HEK293 (cell line): ENCODE data around the gene SOCS7.

Source experiments
- CTCF ChIA-PET: fragments of 350-600 bp; formaldehyde crosslinking; extraction: SDS; loops from one replicate; lab custom pipeline; 2021; ENCODE audit warnings: antibody characterized with exemption; lab: Yijun Ruan, JAX
- POLR2A ChIA-PET: fragments of 300-600 bp; formaldehyde crosslinking; extraction: SDS; loops from one replicate; lab custom pipeline; 2020; ENCODE audit warnings: antibody characterized with exemption, inconsistent platforms; lab: Yijun Ruan, JAX
- H3K27ac ChIP-seq: fragments of 200-500 bp; sonication (Bioruptor generic); 2 replicates; pipeline ENCODE4 v1.5.1; 2014; ENCODE audit warnings: low read depth, low read length, control low read depth, inconsistent platforms; ENCODE audit errors: extremely low read depth
- H3K36me3 ChIP-seq, 2 experiments: fragments of 200-500 bp in 1 of 2; sonication (Bioruptor generic) in 1 of 2; 1 replicate in 1 of 2; 2 replicates in 1 of 2; pipeline ENCODE4 v1.5.1; 2014 to 2017; ENCODE audit warnings: inconsistent platforms in 2 of 2, low read length in 2 of 2; ENCODE audit not compliant: control insufficient read depth in 2 of 2, insufficient read depth in 1 of 2
- H3K4me1 ChIP-seq: fragments of 200-500 bp; sonication (Bioruptor generic); 2 replicates; pipeline ENCODE4 v1.5.1; 2014; ENCODE audit warnings: mild to moderate bottlenecking, low read length, inconsistent platforms; ENCODE audit not compliant: control insufficient read depth, insufficient read depth
- H3K4me3 ChIP-seq: 2 replicates; pipeline ENCODE4 v1.5.1; 2011; ENCODE audit warnings: low read depth, mild to moderate bottlenecking, control low read depth, low read length, moderate library complexity
- H3K9me3 ChIP-seq: fragments of 200-500 bp; sonication (Bioruptor generic); 2 replicates; pipeline ENCODE4 v1.5.1; 2014; ENCODE audit warnings: low read depth, low read length, inconsistent platforms; ENCODE audit not compliant: control insufficient read depth, insufficient read depth
- EGR2 ChIP-seq: fragments of 450-650 bp; formaldehyde crosslinking; IDR thresholded peaks from 2 replicates; pipeline ENCODE4 v1.5.1; 2016; ENCODE audit warnings: low read depth, missing biosample characterization, missing genetic modification characterization
- PRDM1 ChIP-seq: fragments of 450-650 bp; formaldehyde crosslinking; IDR thresholded peaks from 2 replicates; pipeline ENCODE4; 2016; ENCODE audit warnings: missing biosample characterization, missing genetic modification characterization
- SCRT1 ChIP-seq: fragments of 450-650 bp; formaldehyde crosslinking; IDR thresholded peaks from 2 replicates; pipeline ENCODE4 v1.5.1; 2016; ENCODE audit warnings: missing biosample characterization, missing genetic modification characterization, borderline replicate concordance
- YY2 ChIP-seq: fragments of 450-650 bp; formaldehyde crosslinking; IDR thresholded peaks from 2 replicates; pipeline ENCODE4 v1.5.1; 2016; ENCODE audit warnings: missing biosample characterization, missing genetic modification characterization
- ZBTB26 ChIP-seq: fragments of 450-650 bp; formaldehyde crosslinking; optimal IDR thresholded peaks from 2 replicates; pipeline ENCODE3; 2016; ENCODE audit warnings: missing biosample characterization, mild to moderate bottlenecking, missing genetic modification characterization
- ZBTB44 ChIP-seq: fragments of 450-650 bp; IDR thresholded peaks from 2 replicates; pipeline ENCODE4 v1.5.1; 2018; ENCODE audit warnings: missing biosample characterization, mild to moderate bottlenecking, missing genetic modification characterization
- ZBTB48 ChIP-seq: fragments of 450-650 bp; formaldehyde crosslinking; IDR thresholded peaks from 2 replicates; pipeline ENCODE4 v1.5.1; 2016; ENCODE audit warnings: missing biosample characterization, missing genetic modification characterization
- ZNF10 ChIP-seq: fragments of 450-650 bp; formaldehyde crosslinking; IDR thresholded peaks from 2 replicates; pipeline ENCODE4 v1.5.1; 2017; ENCODE audit warnings: missing biosample characterization, missing genetic modification characterization
- ZNF146 ChIP-seq: fragments of 450-650 bp; formaldehyde crosslinking; IDR thresholded peaks from 2 replicates; pipeline ENCODE4 v1.5.1; 2016; ENCODE audit warnings: missing biosample characterization, missing genetic modification characterization
- ZNF155 ChIP-seq: fragments of 450-650 bp; formaldehyde crosslinking; IDR thresholded peaks from 2 replicates; pipeline ENCODE4 v1.5.1; 2016; ENCODE audit warnings: missing biosample characterization, missing genetic modification characterization
- ZNF23 ChIP-seq: fragments of 450-650 bp; formaldehyde crosslinking; IDR thresholded peaks from 2 replicates; pipeline ENCODE4 v1.5.1; 2016; ENCODE audit warnings: missing biosample characterization, missing genetic modification characterization, borderline replicate concordance
- ZNF354C ChIP-seq: fragments of 450-650 bp; formaldehyde crosslinking; IDR thresholded peaks from 2 replicates; pipeline ENCODE4 v1.5.1; 2016; ENCODE audit warnings: missing biosample characterization, missing genetic modification characterization, low read depth, borderline replicate concordance
- ZNF398 ChIP-seq: fragments of 450-650 bp; formaldehyde crosslinking; IDR thresholded peaks from 2 replicates; pipeline ENCODE4 v1.5.1; 2017; ENCODE audit warnings: missing biosample characterization, missing genetic modification characterization
- ZNF423 ChIP-seq: fragments of 450-650 bp; formaldehyde crosslinking; IDR thresholded peaks from 2 replicates; pipeline ENCODE4 v1.5.1; 2016; ENCODE audit warnings: missing biosample characterization, missing genetic modification characterization
- ZNF426 ChIP-seq: fragments of 450-650 bp; formaldehyde crosslinking; IDR thresholded peaks from 2 replicates; pipeline ENCODE4 v1.5.1; 2017; ENCODE audit warnings: missing biosample characterization, missing genetic modification characterization, mild to moderate bottlenecking, inconsistent platforms, moderate library complexity
- ZNF501 ChIP-seq: fragments of 450-650 bp; formaldehyde crosslinking; IDR thresholded peaks from 2 replicates; pipeline ENCODE4 v1.5.1; 2016; ENCODE audit warnings: missing biosample characterization, missing genetic modification characterization
- ZNF830 ChIP-seq: fragments of 450-650 bp; IDR thresholded peaks from 2 replicates; pipeline ENCODE4 v1.5.0; 2018; ENCODE audit warnings: missing biosample characterization, missing genetic modification characterization, low read depth, mild to moderate bottlenecking, moderate library complexity
- ZSCAN23 ChIP-seq: fragments of 450-650 bp; formaldehyde crosslinking; IDR thresholded peaks from 2 replicates; pipeline ENCODE4 v1.5.1; 2016; ENCODE audit warnings: missing biosample characterization, missing genetic modification characterization
- TF ChIP-seq, protein P1 (sequence below): fragments of 450-650 bp; formaldehyde crosslinking; IDR thresholded peaks from 2 replicates; pipeline ENCODE4 v1.5.1; 2016; ENCODE audit warnings: missing biosample characterization, missing genetic modification characterization
- TF ChIP-seq, protein P2 (sequence below): fragments of 450-650 bp; formaldehyde crosslinking; IDR thresholded peaks from 2 replicates; pipeline ENCODE4; 2016; ENCODE audit warnings: missing biosample characterization, missing genetic modification characterization

SOCS7 gene

DNA sequence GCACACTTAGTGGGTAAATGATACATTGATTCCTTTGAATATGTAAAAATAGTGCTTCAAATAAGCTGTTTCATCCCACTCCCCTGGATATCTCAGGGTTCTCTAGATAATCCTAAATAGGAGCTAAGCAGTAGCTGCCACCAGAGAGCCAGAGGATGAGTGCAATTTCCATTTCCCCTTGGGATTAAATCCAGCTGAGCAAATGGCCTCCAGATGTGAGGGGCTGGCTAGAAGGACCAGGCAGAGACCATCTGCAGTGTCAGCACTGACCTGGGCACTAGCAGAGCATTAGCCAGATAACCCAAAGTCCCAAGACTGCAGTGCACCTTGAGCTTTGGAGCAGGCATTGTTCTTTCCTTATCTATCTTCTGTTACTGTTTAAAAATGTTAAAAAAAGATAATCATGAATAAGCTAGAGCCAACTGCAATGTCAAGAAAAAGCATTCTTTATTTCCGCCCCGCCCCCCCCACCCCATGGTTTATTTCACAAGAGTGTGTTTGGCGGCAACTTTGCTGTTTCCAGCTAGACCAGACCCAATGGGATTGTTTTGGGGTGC, 27.4 kb upstream of the SOCS7 start:
- TF ChIP-seq ZBTB44 (tag by site-specific recombination) (no peak), SCRT1 (tag by site-specific recombination) (no peak), ZNF426 (tag by site-specific recombination) (no peak), ZNF10 (no peak), ZNF354C (tag by site-specific recombination) (no peak), ZBTB26 (no peak), ZNF830 (no peak), ZNF23 (no peak), ZBTB48 (tag by site-specific recombination) (no peak), ZSCAN23 (no peak)
- TF ChIP-seq, protein P1, sequence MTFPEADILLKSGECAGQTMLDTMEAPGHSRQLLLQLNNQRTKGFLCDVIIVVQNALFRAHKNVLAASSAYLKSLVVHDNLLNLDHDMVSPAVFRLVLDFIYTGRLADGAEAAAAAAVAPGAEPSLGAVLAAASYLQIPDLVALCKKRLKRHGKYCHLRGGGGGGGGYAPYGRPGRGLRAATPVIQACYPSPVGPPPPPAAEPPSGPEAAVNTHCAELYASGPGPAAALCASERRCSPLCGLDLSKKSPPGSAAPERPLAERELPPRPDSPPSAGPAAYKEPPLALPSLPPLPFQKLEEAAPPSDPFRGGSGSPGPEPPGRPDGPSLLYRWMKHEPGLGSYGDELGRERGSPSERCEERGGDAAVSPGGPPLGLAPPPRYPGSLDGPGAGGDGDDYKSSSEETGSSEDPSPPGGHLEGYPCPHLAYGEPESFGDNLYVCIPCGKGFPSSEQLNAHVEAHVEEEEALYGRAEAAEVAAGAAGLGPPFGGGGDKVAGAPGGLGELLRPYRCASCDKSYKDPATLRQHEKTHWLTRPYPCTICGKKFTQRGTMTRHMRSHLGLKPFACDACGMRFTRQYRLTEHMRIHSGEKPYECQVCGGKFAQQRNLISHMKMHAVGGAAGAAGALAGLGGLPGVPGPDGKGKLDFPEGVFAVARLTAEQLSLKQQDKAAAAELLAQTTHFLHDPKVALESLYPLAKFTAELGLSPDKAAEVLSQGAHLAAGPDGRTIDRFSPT (tag by site-specific recombination) = no peak
- peaks cover 4% of the 10 kb centered on the region for H3K4me1 ChIP-seq
- POLR2A ChIA-PET = interaction anchor here (0.9 to 1.8 kb wide), 4 partner anchors 9 to 18 kb away, joined by 4 to 8 read pairs (median 6); no protein-coding TSS in a partner anchor

GRCh38 chr17:38324772-38325171, 26.9 kb upstream of the SOCS7 start:
- H3K36me3 ChIP-seq = peaks cover 27 to 41% of the 10 kb centered on the region in 2 experiments
- peaks cover 4% of the 10 kb centered on the region for H3K4me1 ChIP-seq
- H3K9me3 ChIP-seq = no peaks in the 10 kb centered on the region
- ChIA-PET POLR2A (interaction anchor here (0.9 to 1.8 kb wide), 5 partner anchors 9 to 24 kb away, joined by 3 to 8 read pairs (median 5); no protein-coding TSS in a partner anchor), CTCF (interaction anchor here (0.7 to 6.4 kb wide), 7 partner anchors 9 to 157 kb away, joined by 3 to 124 read pairs (median 7); partner anchors contain the start of gene SOCS7)
- no peak overlapping the region for H3K27ac ChIP-seq
- no peak for TF ChIP-seq ZNF501
- 0 out of 2 replicates have a peak, but pooled peaks have one; percentile 36 for TF ChIP-seq PRDM1
- TF ChIP-seq EGR2 = no peak
- TF ChIP-seq ZNF155 (tag by site-specific recombination) = no peak
- H3K4me3 ChIP-seq = no peak overlapping the region

More for the DNA sequence above, 27.4 kb upstream of the SOCS7 start:
- H3K4me3 ChIP-seq = no peak overlapping the region
- H3K9me3 ChIP-seq = no peaks in the 10 kb centered on the region
- peaks cover 27 to 45% of the 10 kb centered on the region in 2 experiments for H3K36me3 ChIP-seq
- no peak overlapping the region for H3K27ac ChIP-seq
- CTCF ChIA-PET = interaction anchor here (0.6 to 6.4 kb wide), 6 partner anchors 11 to 608 kb away, joined by 3 to 124 read pairs (median 19); partner anchors contain the start of genes ARHGAP23 and SOCS7

DNA sequence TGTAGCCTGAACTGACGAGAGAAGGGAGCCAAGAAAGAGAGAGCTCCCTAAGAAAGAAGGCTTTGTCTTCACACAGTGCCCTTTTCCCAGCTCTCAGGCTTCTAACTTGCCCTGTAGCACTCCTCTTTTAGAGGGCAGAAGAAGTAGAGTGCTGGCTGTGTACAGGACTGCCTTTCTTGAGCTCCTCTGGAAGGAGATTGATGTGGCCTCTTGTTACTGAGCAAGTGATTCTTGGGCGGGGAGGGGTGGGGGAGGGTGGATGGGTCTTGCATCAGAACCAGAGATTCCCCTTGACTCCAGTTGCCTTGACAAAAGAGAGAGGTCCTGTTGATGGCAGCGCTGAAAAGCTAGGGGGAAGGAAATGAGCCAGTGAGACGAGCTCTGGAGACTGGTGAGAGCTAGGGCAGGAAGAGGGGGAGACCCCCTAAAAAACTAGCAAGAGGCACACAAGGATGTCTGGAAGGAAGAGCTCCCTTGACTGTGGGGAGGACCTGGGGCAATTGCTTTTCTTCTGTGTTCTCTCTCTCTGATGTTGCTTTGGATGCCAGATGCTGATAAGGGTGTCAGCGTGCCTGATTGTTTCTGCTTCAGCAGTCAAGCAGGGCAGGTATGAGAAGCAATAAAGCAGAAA, 26.3 kb upstream of the SOCS7 start:
- no peaks in the 10 kb centered on the region for H3K9me3 ChIP-seq
- no peak overlapping the region for H3K4me3 ChIP-seq
- H3K36me3 ChIP-seq = peaks cover 27 to 37% of the 10 kb centered on the region in 2 experiments
- POLR2A ChIA-PET = interaction anchor here (0.9 to 1.8 kb wide), 7 partner anchors 8 to 26 kb away, joined by 3 to 8 read pairs (median 4); partner anchors contain the start of gene SOCS7
- TF ChIP-seq ZNF146 (no peak), ZNF398 (peak; percentile 48; the same call in 1 of the 2 replicates), YY2 (tag by site-specific recombination) (no peak), ZNF423 (tag by site-specific recombination) (no peak)
- TF ChIP-seq, protein P2, sequence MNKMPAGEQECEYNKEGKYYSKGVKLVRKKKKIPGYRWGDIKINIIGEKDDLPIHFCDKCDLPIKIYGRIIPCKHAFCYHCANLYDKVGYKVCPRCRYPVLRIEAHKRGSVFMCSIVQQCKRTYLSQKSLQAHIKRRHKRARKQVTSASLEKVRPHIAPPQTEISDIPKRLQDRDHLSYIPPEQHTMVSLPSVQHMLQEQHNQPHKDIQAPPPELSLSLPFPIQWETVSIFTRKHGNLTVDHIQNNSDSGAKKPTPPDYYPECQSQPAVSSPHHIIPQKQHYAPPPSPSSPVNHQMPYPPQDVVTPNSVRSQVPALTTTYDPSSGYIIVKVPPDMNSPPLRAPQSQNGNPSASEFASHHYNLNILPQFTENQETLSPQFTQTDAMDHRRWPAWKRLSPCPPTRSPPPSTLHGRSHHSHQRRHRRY = no peak
- no peak overlapping the region for H3K27ac ChIP-seq
- H3K4me1 ChIP-seq = peaks cover 4% of the 10 kb centered on the region
- CTCF ChIA-PET = interaction anchor here (0.7 to 6.4 kb wide), 7 partner anchors 10 to 157 kb away, joined by 3 to 124 read pairs (median 7); partner anchors contain the start of gene SOCS7
